Liver (tissue), 3 donors: Measurements from ENCODE around the gene ALG6.

Source experiments
- ATF3 ChIP-seq: IDR thresholded peaks from 2 replicates; pipeline ENCODE4 v1.6.1; 2016; ENCODE audit warnings: antibody characterized with exemption
- CTCF ChIP-seq: fragments of 150-350 bp; IDR thresholded peaks from 2 replicates; pipeline ENCODE4 v1.5.1; 2017; ENCODE audit warnings: improper control_type of control experiment, low read depth, low read length; ENCODE audit not compliant: missing input control
- FOXA1 ChIP-seq: IDR thresholded peaks from 2 replicates; pipeline ENCODE4 v1.6.1; 2016; ENCODE audit warnings: antibody characterized with exemption
- JUND ChIP-seq, 2 donors: IDR thresholded peaks; 2 replicates each; pipeline ENCODE4 v1.6.1; 2016; ENCODE audit warnings: antibody characterized with exemption in 2 of 2
- MAX ChIP-seq: IDR thresholded peaks from 2 replicates; pipeline ENCODE4 v1.6.1; 2016; ENCODE audit warnings: antibody characterized with exemption
- NR2F2 ChIP-seq: IDR thresholded peaks from 2 replicates; pipeline ENCODE4 v1.6.1; 2016; ENCODE audit warnings: antibody characterized with exemption
- RAD21 ChIP-seq, 2 donors: IDR thresholded peaks; 2 replicates each; pipeline ENCODE4 v1.6.1; 2016; ENCODE audit warnings: antibody characterized with exemption in 2 of 2, mild to moderate bottlenecking in 2 of 2
- REST ChIP-seq: IDR thresholded peaks from 2 replicates; pipeline ENCODE4 v1.6.1; 2016; ENCODE audit warnings: antibody characterized with exemption, mild to moderate bottlenecking
- RXRA ChIP-seq, 2 donors: IDR thresholded peaks; 2 replicates each; pipeline ENCODE4 v1.6.1; 2017 to 2018; ENCODE audit warnings: antibody characterized with exemption in 2 of 2, mild to moderate bottlenecking in 1 of 2
- SP1 ChIP-seq: IDR thresholded peaks from 2 replicates; pipeline ENCODE4 v1.6.1; 2018; ENCODE audit warnings: antibody characterized with exemption, mild to moderate bottlenecking
- TAF1 ChIP-seq: conservative IDR thresholded peaks from 2 replicates; pipeline ENCODE4 v1.6.1; 2016; ENCODE audit warnings: antibody characterized with exemption, mild to moderate bottlenecking
- YY1 ChIP-seq: IDR thresholded peaks from 2 replicates; pipeline ENCODE4 v1.6.1; 2016; ENCODE audit warnings: antibody characterized with exemption, mild to moderate bottlenecking
- ZBTB33 ChIP-seq: IDR thresholded peaks from 2 replicates; pipeline ENCODE4 v1.6.1; 2016; ENCODE audit warnings: antibody characterized with exemption
- donor health status: healthy.
- donor health status: healthy.

GRCh38 chr1:63463248-63463647 is 95.8 kb downstream of the ALG6 start:
- TF ChIP-seq CTCF (no peak), FOXA1 (no peak), REST (no peak), ATF3 (no peak), SP1 (no peak), NR2F2 (no peak), YY1 (no peak), RAD21 (IDR thresholded peaks at IDR 0.05) (no peak), TAF1 (no peak), RXRA (IDR thresholded peaks at IDR 0.05) (no peak), MAX (no peak), JUND (IDR thresholded peaks at IDR 0.05) (no peak), ZBTB33 (no peak)
